Ascending aorta (tissue), 2 donors: ENCODE measurements around the gene NACC2. TPM values are rescaled to one million over a fixed set of nuclear protein-coding genes. Genes with fewer than 3 reads are reported as not detected.

ENCODE experiments used
- DNase-seq, 2 donors: peaks; one replicate each; pipeline ENCODE4 v3.0.0-alpha.2; 2019; ENCODE audit warnings: low spot score in 2 of 2
- H3K27ac ChIP-seq, 2 donors: fragments of 200-600 bp; sonication (generic); one replicate each; pipeline ENCODE4 v1.5.1; 2016 to 2017; ENCODE audit warnings: mild to moderate bottlenecking in 1 of 2
- H3K27me3 ChIP-seq: fragments of 200-600 bp; sonication (generic); one replicate; pipeline ENCODE4 v1.5.1; 2017
- H3K36me3 ChIP-seq, 2 donors: fragments of 200-600 bp; sonication (generic); one replicate each; pipeline ENCODE4 v1.5.1; 2016
- H3K4me1 ChIP-seq, 2 donors: fragments of 200-600 bp; sonication (generic); one replicate each; pipeline ENCODE4 v1.5.1; 2016 to 2017; ENCODE audit warnings: mild to moderate bottlenecking in 1 of 2
- H3K4me3 ChIP-seq, 2 donors: fragments of 200-600 bp; sonication (generic); one replicate each; pipeline ENCODE4 v1.5.1; 2016 to 2017; ENCODE audit warnings: mild to moderate bottlenecking in 1 of 2
- H3K9me3 ChIP-seq, 2 donors: fragments of 200-600 bp; sonication (generic); one replicate each; pipeline ENCODE4 v1.5.1; 2016
- CTCF ChIP-seq, 3 experiments: fragments of 200-600 bp in 2 of 3; fragments of 450-650 bp in 1 of 3; sonication (generic) in 2 of 3; IDR thresholded peaks; one replicate each; pipeline ENCODE4 v1.5.1; 2016 to 2019; ENCODE audit warnings: antibody characterized with exemption in 3 of 3, mild to moderate bottlenecking in 1 of 3, moderate library complexity in 1 of 3
- intact Hi-C: fragments of 100-400 bp; cut with DNase I; formaldehyde crosslinking; loops from one replicate; pipeline ENCODE4 v1.15.1; 2023
- total RNA-seq: library from RNA; depleted of rRNA; stranded (reverse); fragments of >200 nt; gene quantifications from one replicate; pipeline ENCODE4 v1.1.0, GENCODE V29; 2016

The NACC2 gene
- total RNA-seq, 1 donor from 2014 or later = 72.2 TPM

DNA sequence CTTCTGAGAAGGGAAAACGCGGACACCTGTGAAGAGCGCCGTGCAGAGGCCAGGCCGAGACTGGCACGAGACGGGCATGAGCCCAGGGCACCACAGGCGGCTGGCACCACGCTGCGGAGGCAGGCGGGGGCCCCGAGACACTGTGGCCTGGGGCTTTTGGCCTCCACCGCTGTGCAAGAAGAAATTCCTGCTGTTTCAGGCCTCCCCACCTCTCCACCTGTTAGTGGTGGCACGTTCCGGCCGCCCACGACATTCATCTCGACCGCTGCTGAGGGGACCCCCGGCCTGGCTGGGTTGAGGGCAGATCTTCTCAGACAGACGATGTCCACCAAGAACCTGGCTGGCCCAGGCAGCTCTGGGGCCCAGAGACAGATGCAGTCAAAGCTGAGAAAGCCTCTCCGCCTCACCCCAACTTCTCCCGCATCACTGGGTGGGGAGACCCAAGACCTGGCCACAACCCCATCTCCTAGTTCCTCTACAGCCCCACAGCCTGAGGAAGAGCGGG, 11.5 kb downstream of the NACC2 start:
- intact Hi-C loops = no loop called here
- Histone ChIP-seq H3K4me3 (no peak overlapping the region), H3K9me3 (no peaks in the 10 kb centered on the region), H3K36me3 (no peaks in the 10 kb centered on the region), H3K27me3 (no peaks in the 10 kb centered on the region), H3K4me1 (peaks cover 29 to 66% of the 10 kb centered on the region in 2 donors), H3K27ac (no peak overlapping the region)
- no peak for TF ChIP-seq CTCF (IDR thresholded peaks at IDR 0.05)
- no peak for DNase-seq

DNA sequence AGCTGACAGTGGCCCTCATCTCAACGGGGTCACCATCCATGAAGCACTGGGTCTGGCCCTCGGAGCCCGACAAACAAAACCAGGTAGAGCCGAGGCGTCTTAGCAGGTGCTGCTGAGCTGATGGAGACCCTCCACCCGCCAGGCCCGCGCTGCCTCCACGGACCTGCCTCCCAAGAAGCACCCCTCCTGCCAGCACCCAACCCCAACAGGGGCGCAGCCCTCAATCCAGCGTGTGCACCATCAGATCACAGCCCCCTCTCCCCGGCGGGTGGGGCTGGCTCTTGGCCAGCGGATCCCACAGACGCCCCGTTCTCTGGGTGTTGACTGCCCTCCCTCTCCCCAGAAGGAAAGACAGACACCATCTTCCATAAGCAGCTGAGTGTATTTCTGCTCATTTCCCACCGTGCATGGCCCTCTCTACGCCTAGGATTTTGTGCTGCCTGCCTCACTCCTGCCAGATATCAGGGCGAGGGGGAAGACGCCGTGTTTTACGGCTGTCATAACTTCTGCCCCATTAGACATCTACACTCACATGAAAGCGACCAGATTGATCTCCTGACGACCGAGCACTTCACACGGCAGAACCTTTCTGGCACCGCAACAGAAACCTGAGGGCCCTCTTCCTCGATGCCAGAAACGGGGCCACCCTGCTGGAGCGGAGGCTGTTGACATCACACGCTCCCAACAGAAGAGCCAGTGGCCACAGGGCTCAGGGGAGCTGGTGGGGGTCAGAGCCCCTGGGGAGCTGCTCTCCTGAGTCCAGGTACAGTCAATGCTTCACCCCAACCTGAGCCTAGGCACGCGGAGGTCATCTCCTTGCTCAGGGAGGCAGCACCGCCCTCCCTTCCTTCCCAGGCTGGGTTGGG, 12.4 kb downstream of the NACC2 start:
- Histone ChIP-seq H3K36me3 (no peaks in the 10 kb centered on the region), H3K4me1 (peaks cover 25 to 57% of the 10 kb centered on the region in 2 donors), H3K9me3 (no peaks in the 10 kb centered on the region), H3K27ac (no peak overlapping the region), H3K27me3 (no peaks in the 10 kb centered on the region), H3K4me3 (no peak overlapping the region)
- intact Hi-C loops = no loop called here
- TF ChIP-seq CTCF (IDR thresholded peaks at IDR 0.05) = no peak
- DNase-seq = no peak

DNA sequence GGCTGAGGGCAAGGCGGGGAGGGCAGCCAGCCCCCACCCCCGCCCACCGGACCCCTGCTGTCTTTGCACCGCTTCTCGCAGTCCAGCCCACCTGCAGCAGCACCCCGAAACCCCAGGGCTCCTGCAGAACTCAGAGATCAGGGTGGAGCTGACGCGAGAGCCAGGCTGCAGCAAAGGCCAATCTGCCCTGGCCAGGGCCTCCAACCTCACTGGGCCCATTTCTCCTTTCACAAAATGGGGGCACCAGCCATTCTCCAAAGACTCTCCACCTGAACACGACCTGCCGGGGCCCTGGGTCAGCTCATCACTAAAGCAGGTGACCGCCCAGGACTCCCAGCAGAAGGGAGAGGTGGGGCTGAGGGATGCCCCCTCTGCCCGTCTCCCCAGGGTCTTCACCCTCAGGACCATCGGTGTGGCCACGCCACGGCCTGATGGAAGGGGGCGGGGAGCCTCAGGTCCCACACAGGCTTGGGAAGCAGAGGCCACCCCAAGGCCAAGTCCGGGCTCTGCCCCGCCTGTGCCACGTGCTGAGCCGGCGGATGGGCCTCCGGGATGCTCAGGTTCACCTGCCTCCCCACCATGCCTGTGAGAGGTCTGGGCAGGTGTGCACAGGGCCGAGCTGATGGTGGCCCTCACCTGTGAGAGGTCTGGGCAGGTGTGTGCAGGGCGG, 13.1 kb downstream of the NACC2 start:
- TF ChIP-seq CTCF (IDR thresholded peaks at IDR 0.05) = no peak
- H3K36me3 ChIP-seq = no peaks in the 10 kb centered on the region
- H3K27me3 ChIP-seq = no peaks in the 10 kb centered on the region
- H3K9me3 ChIP-seq = no peaks in the 10 kb centered on the region
- DNase-seq = no peak
- peaks cover 17 to 50% of the 10 kb centered on the region in 2 donors for H3K4me1 ChIP-seq
- intact Hi-C loops = no loop called here
- no peak overlapping the region for H3K27ac ChIP-seq
- H3K4me3 ChIP-seq = no peak overlapping the region

GRCh38 chr9:136081113-136081825, 13.8 kb downstream of the NACC2 start:
- H3K27ac ChIP-seq = no peak overlapping the region
- H3K4me1 ChIP-seq = peaks cover 15 to 43% of the 10 kb centered on the region in 2 donors
- TF ChIP-seq CTCF (IDR thresholded peaks at IDR 0.05) = no peak
- no peaks in the 10 kb centered on the region for H3K36me3 ChIP-seq
- DNase-seq = no peak
- H3K27me3 ChIP-seq = no peaks in the 10 kb centered on the region
- intact Hi-C loops = no loop called here
- H3K4me3 ChIP-seq = no peak overlapping the region
- H3K9me3 ChIP-seq = no peaks in the 10 kb centered on the region

DNA sequence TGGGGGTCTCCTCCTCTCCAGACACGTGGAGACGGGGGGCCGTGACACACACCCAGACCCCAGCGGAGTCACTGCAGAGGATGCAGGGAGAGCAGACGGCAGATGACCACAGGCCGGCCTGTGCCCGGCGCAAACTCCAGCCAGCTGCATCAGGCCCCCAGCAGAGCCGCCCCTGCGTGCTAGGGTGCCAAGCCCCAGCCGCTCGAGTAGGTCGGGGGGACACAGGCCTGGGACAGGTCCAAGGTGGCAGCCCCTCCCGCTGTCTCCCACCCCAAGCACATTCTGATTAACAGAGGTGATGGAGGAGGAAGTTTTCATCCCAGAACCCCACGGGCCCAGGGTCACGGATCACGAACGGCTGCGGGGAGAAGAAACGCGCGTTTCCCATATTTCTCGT, 14.4 kb downstream of the NACC2 start:
- no peak overlapping the region for H3K4me3 ChIP-seq
- H3K4me1 ChIP-seq = peaks cover 11 to 39% of the 10 kb centered on the region in 2 donors
- no peak for TF ChIP-seq CTCF (IDR thresholded peaks at IDR 0.05)
- no peaks in the 10 kb centered on the region for H3K27me3 ChIP-seq
- H3K9me3 ChIP-seq = no peaks in the 10 kb centered on the region
- H3K36me3 ChIP-seq = no peaks in the 10 kb centered on the region
- intact Hi-C loops = no loop called here
- DNase-seq = no peak
- H3K27ac ChIP-seq = no peak overlapping the region
